ENCODE measurements around the gene PAX8. TPM values are rescaled to one million over a fixed set of nuclear protein-coding genes. Genes with fewer than 3 reads are reported as not detected.
"Not testable (repeated sequence)": the region's sequence is repeated elsewhere in the genome, so short reads cannot be mapped to it uniquely, and the experiment has no call there.

PAX8 gene
- total RNA-seq, 1 donor from 2014 or later = 1.4 TPM

DNA sequence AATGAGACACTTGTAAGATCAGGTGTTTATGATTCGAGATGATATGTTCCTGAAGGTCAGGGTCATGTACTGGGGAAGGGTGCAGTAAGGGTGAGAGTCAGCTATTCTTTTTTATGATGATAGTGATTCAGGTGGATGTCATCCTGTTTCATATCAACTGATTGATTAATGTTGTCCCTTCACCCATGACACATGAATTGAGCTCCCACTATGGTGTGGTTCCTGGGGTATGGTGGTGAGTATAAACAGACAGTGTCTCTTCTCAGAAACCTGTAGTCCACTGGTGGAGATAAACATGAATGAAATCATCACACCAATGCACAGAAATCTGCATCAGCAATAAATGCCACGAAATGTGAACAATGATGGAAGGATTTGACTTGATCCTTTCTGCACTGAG, 37.4 kb upstream of the PAX8 start:
- no peak overlapping the region for H3K27ac Mint-ChIP-seq (ENCODE audit: unreplicated experiment)
- H3K27me3 Mint-ChIP-seq (ENCODE audit: unreplicated experiment) = no peaks in the 10 kb centered on the region
- no peak overlapping the region for H3K4me3 Mint-ChIP-seq (ENCODE audit: unreplicated experiment)
- no peak for DNase-seq
- peaks cover 3% of the 10 kb centered on the region for H3K4me1 Mint-ChIP-seq (ENCODE audit: low read depth, unreplicated experiment)
- peaks cover 5% of the 10 kb centered on the region for H3K9me3 Mint-ChIP-seq (ENCODE audit: unreplicated experiment)
- peaks cover 3% of the 10 kb centered on the region for H3K36me3 Mint-ChIP-seq (ENCODE audit: unreplicated experiment)
- TF ChIP-seq, protein P1, sequence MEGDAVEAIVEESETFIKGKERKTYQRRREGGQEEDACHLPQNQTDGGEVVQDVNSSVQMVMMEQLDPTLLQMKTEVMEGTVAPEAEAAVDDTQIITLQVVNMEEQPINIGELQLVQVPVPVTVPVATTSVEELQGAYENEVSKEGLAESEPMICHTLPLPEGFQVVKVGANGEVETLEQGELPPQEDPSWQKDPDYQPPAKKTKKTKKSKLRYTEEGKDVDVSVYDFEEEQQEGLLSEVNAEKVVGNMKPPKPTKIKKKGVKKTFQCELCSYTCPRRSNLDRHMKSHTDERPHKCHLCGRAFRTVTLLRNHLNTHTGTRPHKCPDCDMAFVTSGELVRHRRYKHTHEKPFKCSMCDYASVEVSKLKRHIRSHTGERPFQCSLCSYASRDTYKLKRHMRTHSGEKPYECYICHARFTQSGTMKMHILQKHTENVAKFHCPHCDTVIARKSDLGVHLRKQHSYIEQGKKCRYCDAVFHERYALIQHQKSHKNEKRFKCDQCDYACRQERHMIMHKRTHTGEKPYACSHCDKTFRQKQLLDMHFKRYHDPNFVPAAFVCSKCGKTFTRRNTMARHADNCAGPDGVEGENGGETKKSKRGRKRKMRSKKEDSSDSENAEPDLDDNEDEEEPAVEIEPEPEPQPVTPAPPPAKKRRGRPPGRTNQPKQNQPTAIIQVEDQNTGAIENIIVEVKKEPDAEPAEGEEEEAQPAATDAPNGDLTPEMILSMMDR (IDR thresholded peaks at IDR 0.05; ENCODE audit: partially characterized antibody, unreplicated experiment) = no peak

GRCh38 chr2:113314663-113315062, 35.9 kb upstream of the PAX8 start:
- H3K4me1 Mint-ChIP-seq (ENCODE audit: low read depth, unreplicated experiment); H3K27me3 Mint-ChIP-seq (ENCODE audit: unreplicated experiment): not testable (repeated sequence)

DNA sequence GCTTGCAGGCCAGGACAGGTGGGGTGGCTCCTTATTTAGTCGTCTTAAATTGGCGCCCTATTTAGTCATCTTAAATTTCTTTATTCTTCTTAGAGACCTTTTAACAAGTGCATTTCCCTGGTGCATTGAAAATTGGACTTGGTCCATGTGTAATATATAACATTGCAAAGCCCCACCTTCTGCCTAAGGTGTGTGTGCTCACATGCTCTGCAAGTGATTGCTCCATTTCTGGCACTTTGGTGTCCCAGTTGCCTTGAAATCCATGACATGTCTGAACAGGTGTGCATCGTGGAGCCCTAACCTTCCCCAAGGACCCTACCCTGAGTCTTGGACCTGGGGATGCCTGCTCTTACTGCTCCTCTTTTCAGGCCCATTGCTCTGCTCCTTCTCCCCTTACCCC, 35.5 kb upstream of the PAX8 start:
- H3K9me3 Mint-ChIP-seq (ENCODE audit: unreplicated experiment); DNase-seq; H3K4me3 Mint-ChIP-seq (ENCODE audit: unreplicated experiment); H3K27me3 Mint-ChIP-seq (ENCODE audit: unreplicated experiment); H3K4me1 Mint-ChIP-seq (ENCODE audit: low read depth, unreplicated experiment); H3K36me3 Mint-ChIP-seq (ENCODE audit: unreplicated experiment); H3K27ac Mint-ChIP-seq (ENCODE audit: unreplicated experiment): not testable (repeated sequence)

More at GRCh38 chr2:113314663-113315062, 35.9 kb upstream of the PAX8 start:
- not testable (repeated sequence) for H3K4me3 Mint-ChIP-seq (ENCODE audit: unreplicated experiment); H3K36me3 Mint-ChIP-seq (ENCODE audit: unreplicated experiment); DNase-seq; H3K27ac Mint-ChIP-seq (ENCODE audit: unreplicated experiment); H3K9me3 Mint-ChIP-seq (ENCODE audit: unreplicated experiment)

DNA sequence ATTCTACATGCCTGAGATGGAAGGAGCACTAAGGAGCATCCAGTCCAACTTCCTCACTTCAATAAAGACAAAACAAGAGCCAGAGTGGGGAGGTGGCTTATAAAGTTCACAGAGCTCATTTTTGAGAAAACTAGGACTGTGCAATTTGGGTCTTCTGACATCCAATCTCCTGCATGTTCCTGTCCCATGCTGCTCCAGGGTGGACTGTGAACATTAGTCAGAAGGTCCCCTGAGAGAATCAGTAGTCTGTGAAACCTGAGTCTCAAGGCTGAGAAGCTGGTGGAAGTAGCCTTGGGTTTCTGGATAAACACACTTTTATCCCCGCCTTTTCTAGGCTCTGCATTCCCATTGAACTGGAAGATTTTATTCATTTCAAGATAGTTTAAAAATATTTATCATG, 33.1 kb upstream of the PAX8 start:
- not testable (repeated sequence) for H3K27me3 Mint-ChIP-seq (ENCODE audit: unreplicated experiment); H3K9me3 Mint-ChIP-seq (ENCODE audit: unreplicated experiment); DNase-seq; H3K27ac Mint-ChIP-seq (ENCODE audit: unreplicated experiment); H3K4me3 Mint-ChIP-seq (ENCODE audit: unreplicated experiment)
- peaks cover 19% of the 10 kb centered on the region for H3K4me1 Mint-ChIP-seq (ENCODE audit: low read depth, unreplicated experiment)
- H3K36me3 Mint-ChIP-seq (ENCODE audit: unreplicated experiment) = peaks cover 12% of the 10 kb centered on the region

GRCh38 chr2:113311191-113311590, 32.5 kb upstream of the PAX8 start:
- H3K9me3 Mint-ChIP-seq (ENCODE audit: unreplicated experiment); H3K27ac Mint-ChIP-seq (ENCODE audit: unreplicated experiment); H3K4me3 Mint-ChIP-seq (ENCODE audit: unreplicated experiment); H3K27me3 Mint-ChIP-seq (ENCODE audit: unreplicated experiment); DNase-seq: not testable (repeated sequence)
- H3K36me3 Mint-ChIP-seq (ENCODE audit: unreplicated experiment) = peaks cover 12% of the 10 kb centered on the region
- H3K4me1 Mint-ChIP-seq (ENCODE audit: low read depth, unreplicated experiment) = peaks cover 19% of the 10 kb centered on the region

GRCh38 chr2:113309655-113310387, 31.1 kb upstream of the PAX8 start:
- Mint-ChIP-seq H3K4me3 (ENCODE audit: unreplicated experiment) (no peak overlapping the region), H3K36me3 (ENCODE audit: unreplicated experiment) (peaks cover 12% of the 10 kb centered on the region), H3K9me3 (ENCODE audit: unreplicated experiment) (peaks cover 7% of the 10 kb centered on the region), H3K4me1 (ENCODE audit: low read depth, unreplicated experiment) (peaks cover 19% of the 10 kb centered on the region), H3K27me3 (ENCODE audit: unreplicated experiment) (peaks cover 4% of the 10 kb centered on the region), H3K27ac (ENCODE audit: unreplicated experiment) (no peak overlapping the region)
- DNase-seq = no peak
- TF ChIP-seq, protein P1 (IDR thresholded peaks at IDR 0.05; ENCODE audit: partially characterized antibody, unreplicated experiment) = no peak

GRCh38 chr2:113308784-113309183, 30.1 kb upstream of the PAX8 start:
- H3K9me3 Mint-ChIP-seq (ENCODE audit: unreplicated experiment); DNase-seq; H3K4me3 Mint-ChIP-seq (ENCODE audit: unreplicated experiment); H3K27me3 Mint-ChIP-seq (ENCODE audit: unreplicated experiment): not testable (repeated sequence)
- Mint-ChIP-seq H3K36me3 (ENCODE audit: unreplicated experiment) (peaks cover 12% of the 10 kb centered on the region), H3K4me1 (ENCODE audit: low read depth, unreplicated experiment) (peaks cover 19% of the 10 kb centered on the region), H3K27ac (ENCODE audit: unreplicated experiment) (peak overlapping the region; percentile 31)

- not testable (repeated sequence) for H3K4me3 Mint-ChIP-seq (ENCODE audit: unreplicated experiment); H3K9me3 Mint-ChIP-seq (ENCODE audit: unreplicated experiment); H3K27ac Mint-ChIP-seq (ENCODE audit: unreplicated experiment); DNase-seq; H3K27me3 Mint-ChIP-seq (ENCODE audit: unreplicated experiment)
- peaks cover 16% of the 10 kb centered on the region for H3K4me1 Mint-ChIP-seq (ENCODE audit: low read depth, unreplicated experiment)
- H3K36me3 Mint-ChIP-seq (ENCODE audit: unreplicated experiment) = peaks cover 12% of the 10 kb centered on the region
These were observed 27.5 kb upstream of the PAX8 start for GRCh38 chr2:113306207-113306606.

GRCh38 chr2:113305749-113306148, 27.0 kb upstream of the PAX8 start:
- peaks cover 12% of the 10 kb centered on the region for H3K36me3 Mint-ChIP-seq (ENCODE audit: unreplicated experiment)
- not testable (repeated sequence) for H3K27me3 Mint-ChIP-seq (ENCODE audit: unreplicated experiment); H3K9me3 Mint-ChIP-seq (ENCODE audit: unreplicated experiment); H3K4me3 Mint-ChIP-seq (ENCODE audit: unreplicated experiment); DNase-seq; H3K27ac Mint-ChIP-seq (ENCODE audit: unreplicated experiment)
- H3K4me1 Mint-ChIP-seq (ENCODE audit: low read depth, unreplicated experiment) = peaks cover 16% of the 10 kb centered on the region
